Smooth muscle cell (in vitro differentiated cells): ENCODE measurements around the gene TTC36. TPM values are rescaled to one million over a fixed set of nuclear protein-coding genes. Genes with fewer than 3 reads are reported as not detected.
"Not testable (repeated sequence)": the region's sequence is repeated elsewhere in the genome, so short reads cannot be mapped to it uniquely, and the experiment has no call there.

Experiments
- DNase-seq: peaks from one replicate; lab custom pipeline; 2025; ENCODE audit not compliant: unreplicated experiment; lab: John Stamatoyannopoulos, UW
- H2AFZ ChIP-seq: fragments of 200-600 bp; sonication (generic); 2 replicates; pipeline ENCODE4 v1.6.0; 2016; ENCODE audit warnings: antibody characterized with exemption, low read depth, mild to moderate bottlenecking
- H3F3A ChIP-seq: fragments of 200-600 bp; sonication (generic); 2 replicates; pipeline ENCODE4 v1.6.0; 2017; ENCODE audit warnings: antibody characterized with exemption, low read depth
- H3K27ac ChIP-seq: fragments of 200-600 bp; sonication (generic); 2 replicates; pipeline ENCODE4 v1.5.1; 2016; ENCODE audit warnings: low read depth, mild to moderate bottlenecking
- H3K27me3 ChIP-seq: fragments of 200-600 bp; sonication (generic); 2 replicates; pipeline ENCODE4 v1.6.1; 2016; ENCODE audit warnings: low read depth, mild to moderate bottlenecking
- H3K36me3 ChIP-seq: fragments of 200-600 bp; sonication (generic); 2 replicates; pipeline ENCODE4 v1.5.1; 2016; ENCODE audit warnings: low read depth
- H3K4me1 ChIP-seq: fragments of 200-600 bp; sonication (generic); 2 replicates; pipeline ENCODE4 v1.5.1; 2016; ENCODE audit warnings: low read depth
- H3K4me2 ChIP-seq: fragments of 200-600 bp; sonication (generic); 2 replicates; pipeline ENCODE4 v1.6.0; 2016; ENCODE audit warnings: mild to moderate bottlenecking
- H3K4me3 ChIP-seq: fragments of 200-600 bp; sonication (generic); 2 replicates; pipeline ENCODE4 v1.5.1; 2016; ENCODE audit warnings: mild to moderate bottlenecking
- H3K79me2 ChIP-seq: fragments of 200-600 bp; sonication (generic); 2 replicates; pipeline ENCODE4 v1.6.0; 2016; ENCODE audit warnings: low read depth, mild to moderate bottlenecking
- H3K9ac ChIP-seq: fragments of 200-600 bp; sonication (generic); 2 replicates; pipeline ENCODE4 v1.6.0; 2016; ENCODE audit warnings: low read depth
- H3K9me3 ChIP-seq: fragments of 200-600 bp; sonication (generic); replicated peaks from 2 replicates; pipeline ENCODE4 v1.5.1; 2016; ENCODE audit warnings: low read depth
- H4K20me1 ChIP-seq: fragments of 200-600 bp; sonication (generic); 2 replicates; pipeline ENCODE4 v1.6.0; 2016; ENCODE audit warnings: low read depth
- WGBS: methylation state at CpG from one replicate; pipeline ENCODE4 v1.1.7; 2016; ENCODE audit warnings: low lambda C conversion rate; 5-methylcytosine and 5-hydroxymethylcytosine counted together
- polyA plus RNA-seq: library from polyadenylated mRNA; unstranded; fragments of >200 nt; fragmentation: Nextera tagmentation; extraction: Ambion mirVana; gene quantifications from 2 replicates; pipeline ENCODE4 v1.2.1, GENCODE V29; 2016
- total RNA-seq: library from RNA; depleted of rRNA; stranded (reverse); fragments of >200 nt; gene quantifications from 2 replicates; pipeline ENCODE4 v1.2.3, GENCODE V29; 2014
- TF ChIP-seq, protein P1 (sequence below): fragments of 200-600 bp; sonication (generic); IDR thresholded peaks from 2 replicates; pipeline ENCODE4 v1.5.1; 2017; ENCODE audit warnings: borderline replicate concordance, mild to moderate bottlenecking, antibody characterized with exemption; ENCODE audit not compliant: insufficient read depth, poor library complexity, severe bottlenecking

TTC36 gene
- total and polyA plus RNA-seq, 2 experiments from 2014 or later: 0.31 TPM; not detected in 1

DNA sequence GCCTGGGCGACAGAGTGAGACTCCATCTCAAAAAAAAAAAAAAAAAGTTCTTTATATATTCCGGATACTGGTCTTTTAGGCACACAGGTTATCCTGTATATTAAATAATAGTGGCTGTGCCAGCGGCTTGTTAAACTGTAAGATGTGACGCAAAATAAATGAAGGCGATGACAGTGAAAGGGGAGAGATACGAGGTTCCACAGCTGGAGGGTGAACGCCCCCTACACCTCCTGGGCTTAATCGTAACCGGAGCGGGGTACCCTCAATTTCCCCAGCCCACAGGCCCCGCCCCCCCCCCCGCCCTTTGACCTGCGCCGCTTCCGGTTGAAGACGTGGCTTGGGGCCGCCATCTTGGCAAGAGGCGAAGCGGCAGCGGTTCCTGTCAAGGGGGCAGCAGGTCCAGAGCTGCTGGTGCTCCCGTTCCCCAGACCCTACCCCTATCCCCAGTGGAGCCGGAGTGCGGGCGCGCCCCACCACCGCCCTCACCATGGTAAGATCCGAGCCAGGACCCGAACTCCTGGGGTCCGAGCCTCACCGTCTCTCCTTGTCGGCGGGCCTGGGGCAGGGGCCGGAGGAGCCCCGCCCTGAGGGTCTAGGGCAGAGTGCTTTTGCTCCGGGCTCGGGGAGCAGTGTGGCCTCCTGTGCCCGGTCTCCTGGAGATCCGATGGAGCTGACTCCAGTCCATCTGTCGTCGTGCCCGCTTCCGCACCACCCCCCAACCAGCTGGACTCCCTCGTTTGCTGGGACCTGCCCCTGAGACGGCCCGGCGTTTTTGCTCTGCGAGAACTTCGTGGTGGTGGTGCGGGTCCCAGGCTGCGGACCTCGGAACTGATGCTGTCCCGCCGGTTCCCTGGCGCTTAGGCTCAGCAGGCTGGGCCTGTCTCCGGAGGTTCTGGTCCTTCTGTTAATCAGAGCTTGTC, 45.0 kb downstream of the TTC36 start, which contains the start of gene ARCN1:
TSS of gene ARCN1 (plus strand) at position 349 of the 920 bp plus-strand sequence. CDS start at position 488, 139 bp downstream.
- peak; percentile 62 for DNase-seq
- H3F3A ChIP-seq: peaks cover 6% of the 10 kb centered on the region
- H2AFZ ChIP-seq: peak within 1 kb of the TSS; percentile 63
- peak within 1 kb of the TSS; percentile 100 for H3K9ac ChIP-seq
- TF ChIP-seq, protein P1, sequence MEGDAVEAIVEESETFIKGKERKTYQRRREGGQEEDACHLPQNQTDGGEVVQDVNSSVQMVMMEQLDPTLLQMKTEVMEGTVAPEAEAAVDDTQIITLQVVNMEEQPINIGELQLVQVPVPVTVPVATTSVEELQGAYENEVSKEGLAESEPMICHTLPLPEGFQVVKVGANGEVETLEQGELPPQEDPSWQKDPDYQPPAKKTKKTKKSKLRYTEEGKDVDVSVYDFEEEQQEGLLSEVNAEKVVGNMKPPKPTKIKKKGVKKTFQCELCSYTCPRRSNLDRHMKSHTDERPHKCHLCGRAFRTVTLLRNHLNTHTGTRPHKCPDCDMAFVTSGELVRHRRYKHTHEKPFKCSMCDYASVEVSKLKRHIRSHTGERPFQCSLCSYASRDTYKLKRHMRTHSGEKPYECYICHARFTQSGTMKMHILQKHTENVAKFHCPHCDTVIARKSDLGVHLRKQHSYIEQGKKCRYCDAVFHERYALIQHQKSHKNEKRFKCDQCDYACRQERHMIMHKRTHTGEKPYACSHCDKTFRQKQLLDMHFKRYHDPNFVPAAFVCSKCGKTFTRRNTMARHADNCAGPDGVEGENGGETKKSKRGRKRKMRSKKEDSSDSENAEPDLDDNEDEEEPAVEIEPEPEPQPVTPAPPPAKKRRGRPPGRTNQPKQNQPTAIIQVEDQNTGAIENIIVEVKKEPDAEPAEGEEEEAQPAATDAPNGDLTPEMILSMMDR: no peak
- no peaks in the 10 kb centered on the region for H3K27me3 ChIP-seq
- WGBS: under 1% methylated on average over 44 of the region's 55 CpGs
- H3K4me3 ChIP-seq: peak within 1 kb of the TSS; percentile 97
- H3K4me1 ChIP-seq: peaks cover 30% of the 10 kb centered on the region
- peaks cover 43% of the 10 kb centered on the region for H4K20me1 ChIP-seq
- peak within 1 kb of the TSS; percentile 99 for H3K27ac ChIP-seq
- H3K9me3 ChIP-seq: no peaks in the 10 kb centered on the region
- no peaks in the 10 kb centered on the region for H3K36me3 ChIP-seq
- H3K79me2 ChIP-seq: peaks cover 62% of the 10 kb centered on the region
- peak within 1 kb of the TSS; percentile 95 for H3K4me2 ChIP-seq

DNA sequence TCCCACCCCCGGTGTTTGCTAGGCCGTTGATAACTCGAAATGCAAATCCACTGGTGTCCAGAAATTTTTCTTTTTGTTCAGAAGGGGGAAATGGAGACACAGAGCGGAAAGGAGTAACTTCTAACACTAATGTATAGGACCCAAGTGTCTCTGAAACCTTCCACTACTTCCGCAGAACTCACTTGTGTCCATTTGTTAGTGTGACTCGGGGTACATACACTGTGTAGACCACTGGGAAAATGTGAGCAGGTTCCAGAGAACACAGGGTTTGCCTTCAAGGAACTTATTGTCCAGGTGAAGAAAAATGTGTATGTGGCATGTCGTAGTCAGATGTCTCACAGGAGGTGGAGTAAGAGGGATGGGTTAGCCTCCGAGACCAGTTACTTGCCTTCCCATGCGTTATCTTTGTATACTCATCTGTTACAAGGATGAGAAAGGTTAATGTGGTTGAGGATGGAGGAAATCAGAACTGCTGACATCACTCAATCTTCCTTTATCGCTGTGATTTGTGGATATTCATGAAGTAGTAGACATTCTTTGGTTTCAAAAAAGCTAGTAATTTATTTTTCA, 45.8 kb downstream of the TTC36 start:
- Histone ChIP-seq H3K9me3 (no peaks in the 10 kb centered on the region), H2AFZ (no peak overlapping the region), H3K4me1 (peaks cover 30% of the 10 kb centered on the region), H3K4me2 (peak overlapping the region; percentile 95), H3K36me3 (no peaks in the 10 kb centered on the region), H3K27ac (peak overlapping the region; percentile 99), H3K79me2 (peaks cover 70% of the 10 kb centered on the region), H3K4me3 (peak overlapping the region; percentile 97), H3K27me3 (no peaks in the 10 kb centered on the region), H3F3A (peaks cover 6% of the 10 kb centered on the region), H4K20me1 (peaks cover 50% of the 10 kb centered on the region), H3K9ac (peak overlapping the region; percentile 100)
- 7% methylated on average over 10 of the region's 10 CpGs for WGBS
- no peak for DNase-seq
- TF ChIP-seq, protein P1: no peak

DNA sequence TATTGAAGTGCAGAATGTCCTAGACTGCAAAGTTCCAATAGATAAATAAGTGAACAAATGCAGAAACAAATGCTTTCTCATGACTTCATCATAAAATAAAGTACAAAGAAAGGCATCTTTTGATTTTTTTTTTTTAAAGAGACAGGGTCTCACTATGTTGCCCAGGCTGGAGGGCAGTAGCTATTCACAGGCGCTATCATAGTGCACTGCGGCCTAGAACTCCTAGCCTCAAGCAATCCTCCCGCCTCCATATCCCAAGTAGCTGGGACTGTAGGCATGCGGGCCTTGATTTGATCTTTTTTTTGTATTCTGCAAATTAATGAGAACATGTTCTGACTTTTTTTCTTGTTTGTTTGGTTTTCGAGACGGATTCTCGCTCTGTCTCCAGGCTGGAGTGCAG, 47.4 kb downstream of the TTC36 start:
- peak overlapping the region; percentile 0 for H3K27ac ChIP-seq
- TF ChIP-seq, protein P1: no peak

DNA sequence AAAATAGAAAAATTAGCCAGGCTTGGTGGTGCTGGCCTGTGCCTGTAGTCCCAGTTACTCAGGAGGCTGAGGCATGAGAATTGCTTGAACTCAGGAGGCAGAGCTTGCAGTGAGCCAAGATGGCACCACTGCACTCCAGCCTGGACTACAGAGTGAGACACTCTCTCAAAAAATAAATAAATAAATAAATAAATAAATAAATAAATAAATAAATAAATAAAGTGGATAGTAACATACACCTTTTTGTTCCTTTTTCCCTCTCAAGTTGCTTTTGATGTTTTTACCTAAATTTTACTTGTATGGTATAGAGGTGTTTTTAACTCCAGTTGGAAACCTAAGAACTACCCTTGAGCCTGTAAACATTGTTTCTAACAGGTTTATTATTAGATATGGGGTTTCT, 50.7 kb downstream of the TTC36 start:
- H3F3A ChIP-seq, H3K9me3 ChIP-seq, DNase-seq, H2AFZ ChIP-seq, H3K36me3 ChIP-seq, H3K27me3 ChIP-seq, H3K4me3 ChIP-seq, H3K9ac ChIP-seq, H3K27ac ChIP-seq: not testable (repeated sequence)
- Histone ChIP-seq H3K4me2 (peak overlapping the region; percentile 1), H3K79me2 (peaks cover 98% of the 10 kb centered on the region), H4K20me1 (peaks cover 99% of the 10 kb centered on the region), H3K4me1 (peaks cover 30% of the 10 kb centered on the region)

More for the DNA sequence above, 47.4 kb downstream of the TTC36 start:
- DNase-seq: no peak
- Histone ChIP-seq H2AFZ (no peak overlapping the region), H3K9me3 (no peaks in the 10 kb centered on the region), H3K36me3 (no peaks in the 10 kb centered on the region), H3K27me3 (no peaks in the 10 kb centered on the region), H3K9ac (no peak overlapping the region), H3K4me3 (peak overlapping the region; percentile 97), H4K20me1 (peaks cover 66% of the 10 kb centered on the region), H3K79me2 (peaks cover 85% of the 10 kb centered on the region), H3K4me2 (peak overlapping the region; percentile 95), H3F3A (peaks cover 6% of the 10 kb centered on the region), H3K4me1 (peaks cover 30% of the 10 kb centered on the region)
- 93% methylated on average over 7 of the region's 7 CpGs for WGBS
